Gastrocnemius medialis (tissue), 4 donors: ENCODE results near the gene RASGEF1B.

Source experiments
- POLR2A ChIP-seq, 2 donors: fragments of 450-650 bp; IDR thresholded peaks; one replicate each; pipeline ENCODE4 v1.6.1; 2017; ENCODE audit warnings: antibody characterized with exemption in 2 of 2, mild to moderate bottlenecking in 2 of 2, moderate library complexity in 2 of 2
- TF ChIP-seq, protein P1 (sequence below), 5 experiments: fragments of 450-650 bp in 3 of 5; fragments of 200-600 bp in 2 of 5; sonication (generic) in 2 of 5; IDR thresholded peaks in 4 of 5; conservative IDR thresholded peaks in 1 of 5; 1 replicate in 4 of 5; 2 replicates in 1 of 5; pipeline ENCODE4 v1.5.1; 2016 to 2019; ENCODE audit warnings: antibody characterized with exemption in 5 of 5, mild to moderate bottlenecking in 3 of 5, moderate library complexity in 3 of 5

DNA sequence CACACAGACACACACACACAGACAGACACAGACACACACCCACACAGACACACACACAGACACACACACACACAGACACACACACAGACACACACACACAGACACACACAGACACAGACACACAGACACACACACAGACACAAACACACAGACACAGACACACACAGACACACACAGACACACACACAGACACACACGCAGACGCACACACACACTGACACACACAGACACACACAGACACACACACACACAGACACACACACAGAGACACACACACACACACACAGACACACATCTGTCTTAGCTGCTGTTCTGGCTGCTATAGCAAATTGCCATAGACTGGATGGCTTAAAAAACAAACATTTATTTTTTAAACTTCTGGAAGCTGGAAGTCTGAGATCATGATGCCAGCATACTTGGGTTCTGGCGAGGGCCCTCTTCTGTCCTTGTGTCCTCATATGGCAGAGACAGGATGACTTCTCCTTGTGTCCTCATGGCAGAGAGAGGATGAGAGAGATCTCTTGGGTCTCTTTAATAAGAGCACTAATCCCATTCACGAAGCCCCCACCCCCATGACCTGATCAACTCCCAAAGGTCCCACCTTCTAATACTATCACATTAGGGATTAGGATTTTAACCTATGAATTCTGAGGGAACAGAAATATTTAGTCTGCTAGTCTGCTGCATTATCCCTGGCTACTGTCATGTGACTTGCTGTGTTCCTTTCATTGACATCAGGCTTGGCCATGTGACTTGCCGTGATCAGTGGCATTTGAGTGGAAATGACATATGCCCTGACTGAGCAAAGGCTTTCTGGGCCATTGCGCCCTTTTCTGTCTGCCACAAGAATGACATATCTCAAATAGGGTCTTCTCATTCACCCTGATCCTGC lies 32.7 kb upstream of the RASGEF1B start:
- no peak for TF ChIP-seq POLR2A (IDR thresholded peaks at IDR 0.05)
- TF ChIP-seq, protein P1, sequence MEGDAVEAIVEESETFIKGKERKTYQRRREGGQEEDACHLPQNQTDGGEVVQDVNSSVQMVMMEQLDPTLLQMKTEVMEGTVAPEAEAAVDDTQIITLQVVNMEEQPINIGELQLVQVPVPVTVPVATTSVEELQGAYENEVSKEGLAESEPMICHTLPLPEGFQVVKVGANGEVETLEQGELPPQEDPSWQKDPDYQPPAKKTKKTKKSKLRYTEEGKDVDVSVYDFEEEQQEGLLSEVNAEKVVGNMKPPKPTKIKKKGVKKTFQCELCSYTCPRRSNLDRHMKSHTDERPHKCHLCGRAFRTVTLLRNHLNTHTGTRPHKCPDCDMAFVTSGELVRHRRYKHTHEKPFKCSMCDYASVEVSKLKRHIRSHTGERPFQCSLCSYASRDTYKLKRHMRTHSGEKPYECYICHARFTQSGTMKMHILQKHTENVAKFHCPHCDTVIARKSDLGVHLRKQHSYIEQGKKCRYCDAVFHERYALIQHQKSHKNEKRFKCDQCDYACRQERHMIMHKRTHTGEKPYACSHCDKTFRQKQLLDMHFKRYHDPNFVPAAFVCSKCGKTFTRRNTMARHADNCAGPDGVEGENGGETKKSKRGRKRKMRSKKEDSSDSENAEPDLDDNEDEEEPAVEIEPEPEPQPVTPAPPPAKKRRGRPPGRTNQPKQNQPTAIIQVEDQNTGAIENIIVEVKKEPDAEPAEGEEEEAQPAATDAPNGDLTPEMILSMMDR (IDR thresholded peaks at IDR 0.05 in 4 of 5, conservative IDR thresholded peaks at IDR 0.05 in 1 of 5): no peak
